K562 (cell line): ENCODE data around the gene UNKL. TPM values are rescaled to one million over a fixed set of nuclear protein-coding genes. Genes with fewer than 3 reads are reported as not detected.

Experiments used
- ARID1B ChIP-seq: fragments of 450-650 bp; IDR thresholded peaks from 2 replicates; pipeline ENCODE4 v1.6.1; 2016; ENCODE audit warnings: antibody characterized with exemption, mild to moderate bottlenecking, inconsistent platforms
- CHD2 ChIP-seq: IDR thresholded peaks from 2 replicates; pipeline ENCODE4 v1.6.1; 2011; ENCODE audit warnings: low read depth, low read length
- CREB1 ChIP-seq, 2 experiments: sonication (generic) in 1 of 2; formaldehyde crosslinking in 1 of 2; IDR thresholded peaks; 2 replicates each; pipeline versions ENCODE4 v1.6.1 to v1.8.0; 2012 to 2022; ENCODE audit warnings: inconsistent platforms in 1 of 2, mild to moderate bottlenecking in 1 of 2, missing genetic modification reagents in 1 of 2, moderate library complexity in 1 of 2
- DNMT1 ChIP-seq: fragments of 450-650 bp; IDR thresholded peaks from 2 replicates; pipeline ENCODE4 v1.6.1; 2016; ENCODE audit warnings: antibody characterized with exemption, mild to moderate bottlenecking
- EZH2 ChIP-seq: IDR thresholded peaks from 2 replicates; pipeline ENCODE4 v1.6.1; 2012; ENCODE audit warnings: low read depth, mild to moderate bottlenecking, inconsistent platforms, low read length, borderline replicate concordance
- FOXP1 ChIP-seq: sonication (generic); formaldehyde crosslinking; IDR thresholded peaks from 2 replicates; pipeline ENCODE4 v1.8.0; 2022; ENCODE audit warnings: mild to moderate bottlenecking, missing genetic modification reagents
- GATAD2A ChIP-seq: fragments of 450-650 bp; IDR thresholded peaks from 2 replicates; pipeline ENCODE4 v1.6.1; 2017
- HDAC1 ChIP-seq, 2 experiments: fragments of 450-650 bp; IDR thresholded peaks; 2 replicates each; pipeline ENCODE4 v1.6.1; 2016 to 2017; ENCODE audit warnings: inconsistent platforms in 1 of 2, mild to moderate bottlenecking in 1 of 2, moderate library complexity in 1 of 2
- MAFK ChIP-seq: IDR thresholded peaks from 2 replicates; pipeline ENCODE4 v1.6.1; 2011; ENCODE audit warnings: low read length, improper control_type of control experiment
- MECOM ChIP-seq: fragments of 250-450 bp; sonication (Bioruptor Pico); IDR thresholded peaks from 2 replicates; pipeline ENCODE4 v1.8.0; 2022; ENCODE audit warnings: inconsistent platforms
- NBN ChIP-seq: fragments of 450-650 bp; IDR thresholded peaks from 2 replicates; pipeline ENCODE4 v1.6.1; 2016; ENCODE audit warnings: low read depth, mild to moderate bottlenecking
- NELFE ChIP-seq: IDR thresholded peaks from 2 replicates; pipeline ENCODE4 v1.6.1; 2011; ENCODE audit warnings: mild to moderate bottlenecking; ENCODE audit not compliant: insufficient read depth, insufficient read length
- NR2C2 ChIP-seq, 2 experiments: fragments of 200-800 bp in 1 of 2; sonication (Bioruptor generic) in 1 of 2; sonication (generic) in 1 of 2; formaldehyde crosslinking in 1 of 2; IDR thresholded peaks; 2 replicates each; pipeline versions ENCODE4 v1.6.1 to v1.8.0; 2016 to 2022; ENCODE audit warnings: mild to moderate bottlenecking in 1 of 2, missing compliant biosample characterization in 1 of 2, missing genetic modification characterization in 1 of 2, missing genetic modification reagents in 1 of 2
- POLR2AphosphoS2 ChIP-seq: IDR thresholded peaks from 2 replicates; pipeline ENCODE4 v1.6.1; 2012; ENCODE audit warnings: low read length, improper control_type of control experiment
- POLR2B ChIP-seq: fragments of 450-650 bp; IDR thresholded peaks from 2 replicates; pipeline ENCODE4 v1.6.1; 2018; ENCODE audit warnings: low read depth; ENCODE audit not compliant: partially characterized antibody
- PYGO2 ChIP-seq: fragments of 450-650 bp; IDR thresholded peaks from 2 replicates; pipeline ENCODE4 v1.6.1; 2016; ENCODE audit warnings: mild to moderate bottlenecking, missing genetic modification characterization, moderate library complexity, missing compliant biosample characterization
- RBM25 ChIP-seq: fragments of 200-400 bp; formaldehyde crosslinking; IDR thresholded peaks from 2 replicates; pipeline ENCODE4 v1.6.1; 2018; ENCODE audit warnings: low read length, low read depth, moderate library complexity; ENCODE audit not compliant: severe bottlenecking
- SRSF3 ChIP-seq: fragments of 200-400 bp; formaldehyde crosslinking; IDR thresholded peaks from 2 replicates; pipeline ENCODE4 v1.6.1; 2016; ENCODE audit warnings: mild to moderate bottlenecking, low read length, moderate library complexity; ENCODE audit not compliant: insufficient read depth
- TGIF2 ChIP-seq: sonication (generic); formaldehyde crosslinking; IDR thresholded peaks from 2 replicates; pipeline ENCODE4 v1.8.1; 2022; ENCODE audit warnings: mild to moderate bottlenecking, missing genetic modification reagents, moderate library complexity
- ZNF124 ChIP-seq: sonication (generic); formaldehyde crosslinking; IDR thresholded peaks from 2 replicates; pipeline ENCODE4 v1.8.1; 2022; ENCODE audit warnings: missing genetic modification reagents
- ZNF347 ChIP-seq: fragments of 450-650 bp; formaldehyde crosslinking; IDR thresholded peaks from 2 replicates; pipeline ENCODE4 v1.4.0; 2020; ENCODE audit warnings: low read depth, mild to moderate bottlenecking, moderate library complexity
- ZNF41 ChIP-seq: fragments of 250-450 bp; sonication (Bioruptor Pico); conservative IDR thresholded peaks from 2 replicates; pipeline ENCODE4 v1.4.0; 2020; ENCODE audit warnings: mild to moderate bottlenecking
- polyA plus RNA-seq, 8 experiments: library from polyadenylated mRNA; depleted of rRNA in 4 of 8; stranded (reverse) in 5 of 8; unstranded in 3 of 8; fragments of >200 nt; fragmentation: Nextera tagmentation in 2 of 8; fragmentation: Illumina TruSeq in 1 of 8; extraction: Ambion mirVana in 2 of 8; extraction: Trizol in 1 of 8; gene quantifications; 2 replicates each; pipeline versions ENCODE4 v1.2.1 to v1.2.3, GENCODE V29; 2011 to 2014; ENCODE audit warnings: inconsistent platforms in 1 of 8, missing spikeins in 1 of 8
- total RNA-seq, 7 experiments: library from RNA; depleted of rRNA in 6 of 7; stranded (reverse); fragments of >200 nt in 6 of 7; fragmentation: Illumina TruSeq in 2 of 7; extraction: Trizol in 2 of 7; gene quantifications; 2 replicates each; pipeline versions ENCODE4 v1.2.1 to v1.2.3, GENCODE V29; 2011 to 2021; ENCODE audit warnings: low replicate concordance in 1 of 7
- TF ChIP-seq, protein P1 (sequence below), 2 experiments: fragments of 450-650 bp in 1 of 2; IDR thresholded peaks; 2 replicates each; pipeline ENCODE4 v1.6.1; 2011 to 2017; ENCODE audit warnings: low read depth in 2 of 2, antibody characterized with exemption in 1 of 2, borderline replicate concordance in 1 of 2, low read length in 1 of 2, mild to moderate bottlenecking in 1 of 2, mixed read lengths in 1 of 2; ENCODE audit not compliant: control insufficient read depth in 1 of 2
- TF ChIP-seq, protein P2 (sequence below): IDR thresholded peaks from 2 replicates; pipeline ENCODE4 v1.6.1; 2012; ENCODE audit warnings: low read depth, low read length, improper control_type of control experiment, borderline replicate concordance

The UNKL gene
- total and polyA plus RNA-seq, 9 of the 15 experiments (the other 6 are each of a cell fraction or from before 2014, with no cell fraction given), result 0.37 to 30.2 (median 5.1) TPM

DNA sequence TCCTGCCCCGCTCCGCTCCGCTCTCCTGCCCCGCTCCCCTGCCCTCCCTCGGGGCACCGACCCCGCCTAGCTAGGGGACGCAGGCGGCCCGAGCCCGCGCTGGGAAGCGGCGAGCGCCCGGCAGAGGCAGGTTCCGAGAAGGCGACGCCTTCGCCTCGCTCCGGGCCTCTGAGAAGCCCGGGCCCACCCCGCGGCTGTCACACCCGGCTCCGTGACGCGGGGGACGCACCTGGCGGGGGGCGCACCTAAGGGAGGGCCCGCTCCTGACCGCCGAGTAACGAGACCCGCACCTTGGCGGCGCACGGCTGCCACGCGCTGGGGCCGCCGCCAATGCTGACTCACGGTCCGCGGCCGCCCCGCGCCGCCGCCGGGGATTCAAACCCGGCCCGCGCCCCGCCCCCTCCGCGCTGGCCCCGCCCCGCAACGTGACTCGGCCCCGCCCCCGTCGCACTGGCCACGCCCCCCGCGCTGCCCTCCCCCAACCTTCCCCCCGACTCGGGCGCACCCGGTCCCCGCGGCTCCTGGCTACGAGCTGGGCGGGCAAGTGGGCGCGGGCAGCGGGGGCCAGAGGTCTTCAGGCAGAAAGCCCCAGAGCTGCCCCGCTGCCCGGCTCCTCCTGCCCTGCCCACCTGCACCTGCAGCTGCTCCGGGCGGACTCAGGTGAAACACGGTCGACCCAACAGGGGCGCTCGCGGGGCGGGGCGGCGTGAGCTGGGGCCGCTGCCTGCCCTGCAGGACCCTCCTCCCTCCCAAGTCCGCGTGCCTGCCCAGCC lies 35.0 kb downstream of the UNKL start (continued):
- no peak for TF ChIP-seq RBM25
- TF ChIP-seq EZH2, result no peak
- no peak; the same call in 1 of the 2 replicates for TF ChIP-seq POLR2AphosphoS2
- TF ChIP-seq, protein P1, sequence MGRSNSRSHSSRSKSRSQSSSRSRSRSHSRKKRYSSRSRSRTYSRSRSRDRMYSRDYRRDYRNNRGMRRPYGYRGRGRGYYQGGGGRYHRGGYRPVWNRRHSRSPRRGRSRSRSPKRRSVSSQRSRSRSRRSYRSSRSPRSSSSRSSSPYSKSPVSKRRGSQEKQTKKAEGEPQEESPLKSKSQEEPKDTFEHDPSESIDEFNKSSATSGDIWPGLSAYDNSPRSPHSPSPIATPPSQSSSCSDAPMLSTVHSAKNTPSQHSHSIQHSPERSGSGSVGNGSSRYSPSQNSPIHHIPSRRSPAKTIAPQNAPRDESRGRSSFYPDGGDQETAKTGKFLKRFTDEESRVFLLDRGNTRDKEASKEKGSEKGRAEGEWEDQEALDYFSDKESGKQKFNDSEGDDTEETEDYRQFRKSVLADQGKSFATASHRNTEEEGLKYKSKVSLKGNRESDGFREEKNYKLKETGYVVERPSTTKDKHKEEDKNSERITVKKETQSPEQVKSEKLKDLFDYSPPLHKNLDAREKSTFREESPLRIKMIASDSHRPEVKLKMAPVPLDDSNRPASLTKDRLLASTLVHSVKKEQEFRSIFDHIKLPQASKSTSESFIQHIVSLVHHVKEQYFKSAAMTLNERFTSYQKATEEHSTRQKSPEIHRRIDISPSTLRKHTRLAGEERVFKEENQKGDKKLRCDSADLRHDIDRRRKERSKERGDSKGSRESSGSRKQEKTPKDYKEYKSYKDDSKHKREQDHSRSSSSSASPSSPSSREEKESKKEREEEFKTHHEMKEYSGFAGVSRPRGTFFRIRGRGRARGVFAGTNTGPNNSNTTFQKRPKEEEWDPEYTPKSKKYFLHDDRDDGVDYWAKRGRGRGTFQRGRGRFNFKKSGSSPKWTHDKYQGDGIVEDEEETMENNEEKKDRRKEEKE (IDR thresholded peaks at IDR 0.05; ENCODE audit: borderline replicate concordance in 1 of 2, control insufficient read depth in 1 of 2, low read depth in 2 of 2, low read length in 1 of 2), result no peak
- peak; percentile 9; the same call in 1 of the 2 replicates for TF ChIP-seq NR2C2 (CRISPR knock-in tag; IDR thresholded peaks at IDR 0.05)
- peak; percentile 74 for TF ChIP-seq NR2C2 (tag; IDR thresholded peaks at IDR 0.05)
- peak; percentile 97; the same call in 1 of the 2 replicates for TF ChIP-seq TGIF2 (CRISPR knock-in tag)
- TF ChIP-seq ARID1B, result no peak
- no peak for TF ChIP-seq CHD2
- no peak for TF ChIP-seq GATAD2A
- TF ChIP-seq FOXP1 (CRISPR knock-in tag), result peak; percentile 72; the same call in 1 of the 2 replicates
- TF ChIP-seq MECOM (CRISPR knock-in tag), result no peak
- TF ChIP-seq NELFE, result no peak
- 0 out of 2 replicates have a peak, but pooled peaks have one; percentile 9 for TF ChIP-seq NBN
- 0 out of 2 replicates have a peak, but pooled peaks have one; percentile 92 for TF ChIP-seq SRSF3
- peak; percentile 35; the same call in 1 of the 2 replicates for TF ChIP-seq CREB1 (IDR thresholded peaks at IDR 0.05)
- TF ChIP-seq CREB1 (CRISPR knock-in tag; IDR thresholded peaks at IDR 0.05), result peak; percentile 66
- TF ChIP-seq ZNF124 (CRISPR knock-in tag), result peak; percentile 73; the same call in 1 of the 2 replicates
- TF ChIP-seq POLR2B, result peak; percentile 33
- no peak for TF ChIP-seq DNMT1
- TF ChIP-seq HDAC1 (IDR thresholded peaks at IDR 0.05), result peak in 1 of 2 experiments; percentile 15; a peak in 1 of 4 replicates
- TF ChIP-seq ZNF347 (CRISPR knock-in tag), result no peak
- no peak for TF ChIP-seq ZNF41 (CRISPR knock-in tag)
- TF ChIP-seq, protein P2, sequence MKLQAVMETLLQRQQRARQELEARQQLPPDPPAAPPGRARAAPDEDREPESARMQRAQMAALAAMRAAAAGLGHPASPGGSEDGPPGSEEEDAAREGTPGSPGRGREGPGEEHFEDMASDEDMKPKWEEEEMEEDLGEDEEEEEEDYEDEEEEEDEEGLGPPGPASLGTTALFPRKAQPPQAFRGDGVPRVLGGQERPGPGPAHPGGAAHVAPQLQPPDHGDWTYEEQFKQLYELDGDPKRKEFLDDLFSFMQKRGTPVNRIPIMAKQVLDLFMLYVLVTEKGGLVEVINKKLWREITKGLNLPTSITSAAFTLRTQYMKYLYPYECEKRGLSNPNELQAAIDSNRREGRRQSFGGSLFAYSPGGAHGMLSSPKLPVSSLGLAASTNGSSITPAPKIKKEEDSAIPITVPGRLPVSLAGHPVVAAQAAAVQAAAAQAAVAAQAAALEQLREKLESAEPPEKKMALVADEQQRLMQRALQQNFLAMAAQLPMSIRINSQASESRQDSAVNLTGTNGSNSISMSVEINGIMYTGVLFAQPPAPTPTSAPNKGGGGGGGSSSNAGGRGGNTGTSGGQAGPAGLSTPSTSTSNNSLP, result no peak
- TF ChIP-seq MAFK, result peak; percentile 36; the same call in 1 of the 2 replicates
- no peak for TF ChIP-seq PYGO2 (tag)
